ENCODE data around the gene DPP6.

Gene DPP6

DNA sequence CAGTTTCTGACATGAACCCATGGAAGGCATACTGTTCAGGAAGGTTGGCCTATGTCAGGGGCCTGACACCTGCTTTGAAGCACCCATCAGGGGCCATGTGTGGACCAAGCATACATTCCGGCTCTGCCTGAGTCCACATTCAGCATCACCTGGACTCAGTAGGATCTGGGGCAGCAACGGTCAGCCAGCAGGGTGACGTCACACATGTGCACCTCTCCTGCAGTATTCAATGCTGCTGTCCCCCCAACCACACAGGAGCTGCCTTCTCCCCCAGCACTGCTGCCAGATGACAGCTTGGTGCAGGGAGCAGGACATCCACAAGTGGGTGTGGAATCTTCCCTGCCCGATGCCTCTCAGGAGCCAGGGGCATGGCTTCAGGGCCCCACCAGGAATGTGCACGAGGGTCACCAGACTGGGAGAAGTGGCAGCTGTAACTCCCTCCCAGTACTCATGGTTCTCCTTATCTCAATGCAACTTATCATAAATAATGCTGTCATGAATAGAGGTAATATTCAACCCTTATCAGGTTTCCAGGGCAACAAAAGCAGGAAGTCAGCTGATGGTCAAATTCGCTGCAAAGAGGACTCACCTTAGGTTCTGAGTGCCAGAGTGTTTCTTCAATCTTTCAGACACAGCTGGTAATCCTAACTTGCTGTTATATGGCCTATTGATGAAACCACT, 657.8 kb downstream of the DPP6 start:
- no peak for DNase-seq (ENCODE audit: low spot score)

DNA sequence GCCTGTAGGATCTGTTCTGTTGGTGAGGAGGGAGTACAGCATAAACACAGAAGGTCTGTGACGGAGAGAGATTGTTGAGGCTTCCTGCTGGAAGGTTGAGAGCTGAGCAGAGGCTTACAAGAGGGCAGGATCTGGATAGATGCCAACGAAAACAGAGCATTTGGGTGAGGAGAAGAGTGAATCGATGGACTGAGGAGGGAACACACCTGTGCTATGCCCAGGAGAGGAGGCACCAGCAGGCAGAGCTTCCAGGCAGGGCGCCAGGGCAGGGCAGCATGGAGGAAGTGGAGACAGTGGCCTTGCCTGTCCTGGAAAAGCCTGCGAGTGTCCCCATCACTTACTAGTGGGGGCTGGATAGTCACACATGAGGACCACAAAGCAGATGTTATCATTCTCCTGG, 667.8 kb downstream of the DPP6 start:
- no peak for DNase-seq (ENCODE audit: low spot score)

DNA sequence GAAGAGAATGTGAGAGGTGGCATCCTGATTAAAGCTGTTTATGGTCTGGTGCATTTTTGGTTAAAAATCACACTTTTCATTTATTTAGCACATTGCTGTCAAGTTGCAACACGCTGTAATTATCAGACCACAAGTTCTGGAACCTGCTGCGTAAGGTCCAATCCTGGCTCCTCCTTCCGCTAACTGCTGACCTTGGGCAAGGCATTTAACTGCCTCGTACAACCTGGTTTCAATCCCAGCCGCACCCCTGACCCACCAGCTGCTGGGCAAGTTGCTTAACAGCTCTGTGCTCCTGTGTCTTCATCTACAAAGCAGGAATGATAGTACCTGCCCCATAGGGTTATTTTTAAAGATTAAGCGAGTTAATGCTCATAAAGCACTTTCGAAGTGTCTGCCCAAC, 668.9 kb downstream of the DPP6 start:
- DNase-seq (ENCODE audit: low spot score): no peak

DNA sequence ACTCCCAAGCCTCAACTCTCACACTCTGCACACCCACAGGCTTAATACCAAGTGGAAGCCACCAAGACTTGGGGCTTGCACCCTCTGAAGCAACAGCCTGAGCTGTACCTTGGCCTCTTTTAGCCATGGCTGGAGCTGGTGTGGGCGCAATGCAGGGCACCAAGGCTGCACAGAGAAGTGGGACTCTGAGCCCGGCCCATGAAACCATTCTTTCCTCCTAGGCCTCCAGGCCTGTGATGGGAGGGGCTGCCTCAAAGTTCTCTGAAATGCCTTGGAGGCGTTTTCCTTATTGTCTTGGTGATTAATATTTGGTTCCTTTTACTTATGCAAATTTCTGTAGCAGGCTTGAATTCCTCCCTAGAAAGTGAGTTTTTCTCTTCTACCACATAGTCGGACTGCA, 674.2 kb downstream of the DPP6 start:
- DNase-seq (ENCODE audit: low spot score): no peak

DNA sequence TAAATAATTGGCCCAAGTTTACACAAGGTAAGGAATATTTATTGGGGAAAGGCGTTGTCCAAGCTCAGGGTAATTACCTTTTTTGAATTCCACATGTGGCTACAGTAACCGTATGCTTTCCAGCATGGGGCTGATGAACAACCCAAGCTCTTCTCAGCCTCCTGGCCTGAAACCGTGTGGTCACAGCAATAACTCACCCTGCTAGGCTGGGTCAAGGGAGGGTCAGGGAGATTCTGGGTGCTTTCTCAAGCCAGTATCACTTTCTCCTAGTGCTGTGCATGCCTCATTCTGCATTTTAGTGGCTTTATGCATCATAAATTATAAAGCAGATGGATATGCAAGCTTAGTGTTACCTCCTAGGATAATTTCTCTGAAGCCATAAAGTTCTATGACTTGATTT, 676.9 kb downstream of the DPP6 start:
- no peak for DNase-seq (ENCODE audit: low spot score)

DNA sequence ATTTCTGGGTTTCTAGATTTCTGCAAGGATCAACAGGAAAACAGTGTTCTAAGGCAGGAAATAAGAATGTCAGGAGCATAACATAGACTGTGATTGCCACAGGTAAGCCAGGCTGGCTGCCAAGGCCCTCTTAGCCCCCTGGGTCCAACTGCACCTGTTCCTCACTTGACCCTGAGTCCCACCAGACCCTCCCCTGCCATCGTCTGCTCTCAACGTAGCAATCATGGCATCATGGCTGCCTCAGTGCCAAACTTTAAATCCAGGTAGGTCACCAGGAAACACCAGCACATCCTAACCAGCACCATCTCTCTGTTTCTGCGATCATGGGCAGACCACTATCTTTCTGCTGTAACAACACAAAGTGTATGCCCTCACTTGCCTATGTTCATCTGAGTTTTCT, 683.6 kb downstream of the DPP6 start:
- no peak for DNase-seq (ENCODE audit: low spot score)

DNA sequence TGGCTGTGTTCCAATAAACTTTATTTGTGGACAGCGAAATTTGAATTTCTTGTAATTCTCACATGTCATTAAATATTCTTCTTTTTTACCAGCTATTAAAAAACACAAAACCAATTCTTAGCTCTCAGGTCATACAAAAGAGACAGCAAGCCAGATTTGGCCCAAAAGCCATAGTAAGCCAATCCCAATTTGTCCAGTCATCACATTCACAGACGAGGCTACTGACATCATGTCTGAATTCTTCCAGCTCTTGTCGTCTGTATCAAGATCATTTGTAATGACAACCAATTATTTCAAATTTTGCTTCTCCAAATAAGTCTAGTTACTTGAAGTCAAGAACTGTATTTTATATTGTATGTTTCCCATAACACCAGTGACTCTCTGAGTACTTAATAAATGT, 684.2 kb downstream of the DPP6 start:
- DNase-seq (ENCODE audit: low spot score): no peak

DNA sequence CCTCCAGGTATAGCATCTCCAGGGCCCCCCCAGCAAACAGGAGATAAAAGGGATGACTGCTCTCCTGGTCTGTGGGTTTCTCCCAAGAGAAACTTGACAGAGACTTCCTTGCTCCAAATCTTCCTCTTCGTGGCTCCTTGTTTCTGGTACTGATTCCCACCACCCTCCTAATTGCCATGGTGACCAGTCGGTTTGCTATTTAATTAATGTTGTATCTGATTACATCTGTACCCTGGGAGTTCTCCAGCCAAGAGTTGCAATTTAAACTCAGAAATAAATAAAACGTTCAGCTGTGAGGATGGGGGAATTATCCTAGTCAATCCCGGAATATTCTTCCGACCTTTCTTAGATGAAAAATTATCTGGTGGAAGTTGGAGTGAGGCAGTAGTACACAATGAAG, 686.0 kb downstream of the DPP6 start:
- no peak for DNase-seq (ENCODE audit: low spot score)

DNA sequence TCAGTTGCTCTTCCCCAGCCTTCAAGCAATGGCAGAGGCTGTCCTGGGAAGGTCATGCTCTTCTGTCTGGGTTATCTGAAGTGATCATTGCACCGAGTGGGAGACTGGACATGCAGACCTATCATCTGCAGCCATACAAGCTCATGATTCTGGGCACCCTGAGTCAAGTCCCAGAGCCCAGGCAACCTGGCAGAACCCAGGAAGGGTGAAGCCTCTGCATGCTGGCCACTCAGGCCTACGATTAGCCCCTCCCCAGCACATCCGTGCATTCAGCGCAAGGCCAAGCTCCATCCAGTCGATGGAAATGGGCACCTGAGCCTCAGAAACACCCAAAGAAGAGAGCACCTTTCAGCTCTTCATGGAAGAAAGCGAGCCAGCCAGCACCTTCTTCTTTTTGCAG, 688.9 kb downstream of the DPP6 start:
- no peak for DNase-seq (ENCODE audit: low spot score)

DNA sequence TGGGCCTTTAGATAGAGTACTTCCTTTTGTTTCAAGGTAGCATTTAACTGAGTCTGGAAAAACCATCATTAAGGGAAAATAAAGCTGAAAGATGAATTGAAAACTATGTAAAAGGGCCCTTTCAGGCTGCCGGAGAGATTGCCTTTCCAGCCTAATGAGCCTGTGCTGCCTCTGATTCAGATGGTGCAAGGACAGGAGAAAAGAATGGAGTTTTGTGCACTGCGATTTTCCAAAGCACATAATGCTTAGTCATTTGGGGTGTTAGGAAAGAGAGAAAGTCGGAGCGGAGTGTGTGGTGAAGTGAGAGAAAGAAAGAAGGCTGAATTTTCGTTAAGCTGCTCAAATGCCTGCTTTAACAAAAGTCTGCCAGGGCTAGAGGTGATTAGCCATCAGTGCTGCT, 691.0 kb downstream of the DPP6 start:
- no peak for DNase-seq (ENCODE audit: low spot score)

DNA sequence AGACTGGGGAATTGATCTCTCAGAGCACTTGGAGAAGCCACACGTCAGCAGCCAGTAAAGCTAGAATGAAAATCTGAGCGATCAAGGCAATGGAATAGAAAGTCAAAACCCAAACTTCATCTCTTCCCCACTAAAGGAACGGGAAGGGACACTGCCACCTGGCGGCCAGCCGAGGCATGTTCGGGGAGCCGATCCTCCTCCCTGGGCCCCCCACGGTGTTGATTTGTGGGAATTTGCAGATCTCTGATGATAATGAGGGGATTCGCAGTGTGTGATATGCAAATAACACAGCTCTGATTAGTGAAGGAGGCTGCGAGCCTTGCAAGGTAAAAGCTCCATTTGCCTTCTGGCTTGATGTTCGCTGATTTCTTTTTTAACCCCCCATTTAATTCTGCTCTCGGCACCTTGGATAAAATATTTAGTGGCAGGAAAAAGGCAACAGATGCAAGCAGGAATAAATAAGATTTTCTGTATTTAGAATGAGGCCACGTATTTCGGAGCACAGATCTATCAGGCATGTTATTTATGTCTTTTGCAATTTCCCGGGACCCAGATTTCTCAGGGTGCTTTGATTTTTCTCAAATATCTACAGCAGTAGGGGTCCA, 692.2 kb downstream of the DPP6 start:
- DNase-seq (ENCODE audit: low spot score): peak; percentile 3

DNA sequence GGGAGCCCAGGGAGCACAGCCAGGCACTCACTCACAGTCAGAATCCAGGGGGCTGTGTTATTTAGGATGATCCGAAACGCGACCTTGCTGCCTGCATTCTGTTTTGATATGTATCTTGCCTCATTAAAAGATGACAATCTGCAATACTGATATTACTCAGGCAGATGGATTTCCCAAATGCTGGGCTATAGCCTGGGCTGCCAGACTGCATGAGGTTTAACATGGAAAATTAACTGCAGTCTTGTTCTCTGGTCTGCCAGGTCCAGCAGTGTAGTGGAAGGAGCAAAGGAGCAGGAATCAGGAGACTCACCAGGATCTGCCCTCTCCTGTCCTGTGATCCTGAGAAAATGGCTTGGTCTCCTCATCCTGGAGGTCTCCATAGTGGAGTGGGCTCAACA, 692.7 kb downstream of the DPP6 start:
- no peak for DNase-seq (ENCODE audit: low spot score)

DNA sequence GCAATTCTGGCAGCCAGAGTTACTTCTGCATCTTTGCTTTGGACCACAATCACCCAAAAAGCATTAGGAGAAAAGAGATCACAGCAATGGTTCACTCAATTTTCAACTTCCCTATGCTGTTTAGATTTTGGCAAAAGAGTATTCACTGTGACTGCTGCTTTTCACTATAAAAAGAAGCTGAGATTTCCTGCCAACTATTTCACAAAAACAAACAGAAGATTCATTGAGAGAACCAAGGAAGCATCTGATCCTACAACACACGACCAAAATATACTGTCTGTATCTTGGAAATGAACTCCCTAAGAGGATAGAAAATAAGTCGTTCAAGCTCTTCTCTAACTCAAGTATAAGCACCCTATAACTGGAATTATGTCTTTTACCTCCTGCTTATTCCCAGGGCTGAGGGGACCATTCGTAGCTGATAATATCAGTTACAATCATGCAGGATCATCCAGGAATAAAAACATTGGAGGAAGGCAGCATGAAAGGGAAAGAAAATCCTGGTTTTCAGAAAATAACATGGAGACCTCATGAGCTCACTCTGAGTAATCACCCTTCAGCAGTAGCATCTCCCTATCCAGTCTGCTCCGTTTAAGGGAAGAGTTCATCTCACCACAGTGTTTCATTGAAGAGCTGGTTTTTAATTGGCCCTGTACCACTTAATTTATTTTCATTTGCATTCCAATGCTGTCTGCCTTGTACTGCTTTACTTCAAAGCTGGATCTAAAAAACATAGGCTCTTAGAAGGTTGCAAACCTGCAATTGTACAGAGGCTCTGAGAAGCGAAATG, 694.6 kb downstream of the DPP6 start:
- DNase-seq (ENCODE audit: low spot score): no peak

DNA sequence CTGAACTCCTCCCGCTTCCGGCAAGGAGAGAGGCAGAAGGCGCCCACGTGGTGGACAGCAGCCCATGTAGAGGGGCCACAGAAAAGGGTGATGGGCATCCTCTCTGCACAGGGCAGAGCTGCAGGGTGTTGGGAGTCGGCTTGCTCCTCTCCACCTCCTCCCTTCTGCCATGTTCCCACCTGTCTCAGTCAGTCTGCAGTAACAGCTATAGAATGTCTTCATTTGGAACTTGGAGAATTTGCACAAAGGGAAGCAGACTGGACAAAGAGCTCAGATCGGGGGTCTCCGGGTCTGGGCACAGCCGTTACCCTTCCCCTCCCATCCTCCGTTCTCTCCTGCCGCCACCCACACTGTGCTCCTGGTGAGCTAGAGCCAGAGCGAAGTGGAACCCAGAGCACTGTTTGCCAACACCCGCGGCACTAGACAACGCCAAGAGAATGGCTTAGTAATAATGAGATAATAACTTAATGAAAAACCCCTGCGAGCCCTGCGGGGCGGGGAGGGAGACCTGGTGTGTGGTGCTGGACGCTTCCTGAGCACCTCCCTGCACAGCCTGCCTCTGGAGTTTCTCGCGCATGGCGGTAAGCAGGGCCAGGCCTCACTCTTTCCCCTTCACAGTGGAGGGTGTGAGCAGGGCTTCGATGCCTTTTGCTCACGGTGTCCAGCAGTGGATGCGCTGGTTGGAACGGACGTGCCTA, 696.0 kb downstream of the DPP6 start:
- DNase-seq (ENCODE audit: low spot score): no peak

DNA sequence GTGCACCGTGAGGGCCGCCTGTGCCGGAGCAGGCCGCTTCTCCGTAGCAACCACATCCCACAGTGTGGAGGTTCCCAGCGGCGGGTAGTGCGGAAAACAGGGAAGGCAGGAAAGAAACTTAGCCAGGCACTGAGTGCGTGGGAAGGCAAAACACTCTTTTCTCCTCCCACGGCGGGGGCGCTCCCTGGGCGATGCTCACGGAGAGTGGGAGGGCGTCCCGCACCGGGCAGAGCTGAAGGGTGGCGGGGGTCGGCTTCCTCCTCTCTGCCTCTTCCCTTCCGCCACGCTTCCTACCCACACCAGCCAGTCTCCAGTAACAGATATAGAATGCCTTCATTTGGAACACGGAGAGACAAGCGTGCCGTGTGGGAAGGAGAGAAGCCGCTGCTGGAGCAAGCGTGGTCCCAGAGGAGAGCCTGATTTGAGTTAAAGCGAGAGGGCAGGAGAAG, 698.2 kb downstream of the DPP6 start:
- no peak for DNase-seq (ENCODE audit: low spot score)

DNA sequence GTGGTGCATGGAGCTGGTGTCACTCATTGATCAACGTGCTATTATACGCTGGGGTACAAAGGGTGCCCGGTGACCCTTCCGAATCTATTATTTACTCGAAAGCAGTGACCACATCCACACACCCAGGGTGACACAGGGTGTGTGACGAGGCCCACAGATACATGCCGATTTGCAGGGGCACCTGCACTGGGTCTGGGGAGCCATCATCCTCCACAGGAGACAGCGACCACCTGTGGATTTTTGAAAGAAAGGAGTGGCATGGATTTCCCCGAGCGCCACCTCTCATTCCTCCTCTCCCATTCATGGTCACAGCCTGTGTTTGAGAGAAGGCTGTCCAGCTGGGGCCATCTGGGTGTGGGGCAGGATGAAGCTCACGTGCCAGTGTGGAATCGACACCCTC, 701.0 kb downstream of the DPP6 start:
- no peak for DNase-seq (ENCODE audit: low spot score)

DNA sequence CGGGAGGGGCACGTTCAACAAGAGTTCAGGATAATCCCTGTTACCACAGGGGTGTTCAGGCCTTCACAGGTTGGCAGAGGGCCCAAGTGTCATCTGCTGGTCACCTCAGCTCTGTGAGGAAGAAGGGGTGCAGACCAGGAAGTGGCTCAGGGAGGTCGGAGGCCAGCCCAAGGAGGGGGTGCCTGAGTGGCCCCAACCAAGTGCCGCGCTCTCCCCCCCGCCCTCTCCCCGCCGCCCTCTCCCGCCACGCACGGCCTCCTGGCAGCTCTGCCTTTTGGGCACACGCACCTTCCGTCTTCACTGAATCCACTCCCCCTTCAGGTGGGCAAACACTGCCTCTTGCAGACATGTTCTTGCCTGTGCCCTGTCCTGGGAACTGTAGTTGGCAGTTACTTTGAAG, 705.6 kb downstream of the DPP6 start:
- no peak for DNase-seq (ENCODE audit: low spot score)

DNA sequence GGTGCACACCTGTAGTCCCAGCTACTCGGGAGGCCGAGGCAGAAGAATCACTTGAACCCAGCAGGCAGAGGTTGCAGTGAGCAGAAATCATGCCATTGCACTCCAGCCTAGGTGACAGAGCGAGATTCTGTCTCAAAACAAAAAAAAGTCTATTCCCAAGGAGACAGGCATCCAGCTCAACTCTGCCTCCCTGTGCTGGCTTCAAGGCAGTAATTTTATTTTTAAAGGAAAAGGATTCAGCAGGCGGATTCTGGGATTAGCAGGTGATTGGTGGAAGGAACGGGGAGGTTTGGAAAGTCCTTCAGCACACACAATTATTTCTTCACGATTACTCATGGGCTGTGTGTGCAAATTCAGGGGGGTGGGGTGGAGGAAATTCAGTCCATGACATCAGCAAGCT, 707.8 kb downstream of the DPP6 start:
- no peak for DNase-seq (ENCODE audit: low spot score)

DNA sequence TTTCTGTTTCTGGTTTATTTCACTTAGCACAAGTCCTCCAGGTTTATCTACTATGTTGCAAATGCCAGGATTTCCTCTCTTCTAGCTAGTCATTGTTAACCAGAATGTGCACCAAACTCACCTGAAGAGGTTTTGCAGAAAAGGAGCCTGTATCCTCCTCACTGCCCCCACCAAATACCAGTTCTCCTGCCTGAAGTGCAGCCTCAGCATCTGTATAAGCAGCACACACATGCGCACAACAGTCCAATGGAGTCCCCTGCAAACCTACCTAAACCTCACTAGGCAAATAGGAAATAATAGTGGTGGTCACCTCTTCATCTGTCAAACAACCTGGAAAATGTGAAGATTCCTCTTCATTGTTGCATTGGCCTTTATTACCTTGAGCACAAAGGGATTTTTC, 712.9 kb downstream of the DPP6 start:
- no peak for DNase-seq (ENCODE audit: low spot score)

DNA sequence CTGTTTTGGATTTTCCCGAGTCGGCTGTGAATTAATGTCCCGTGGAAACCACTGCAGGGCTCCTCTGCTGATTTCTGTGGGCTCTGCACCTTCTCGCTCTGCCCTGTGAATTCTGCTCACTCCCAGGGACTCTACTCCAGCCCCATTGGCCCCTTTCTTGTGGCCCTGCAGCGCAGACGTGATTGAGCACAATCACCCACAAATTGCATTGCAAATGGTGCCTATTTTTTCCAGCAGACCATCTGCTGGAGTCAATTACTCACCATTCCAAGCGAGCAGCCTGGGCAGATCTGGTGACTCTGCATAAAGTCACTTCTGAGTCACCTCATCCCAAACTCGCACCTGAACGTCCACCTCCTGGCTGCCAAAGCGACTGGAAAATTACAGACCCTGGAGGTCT, 714.9 kb downstream of the DPP6 start:
- no peak for DNase-seq (ENCODE audit: low spot score)

DNA sequence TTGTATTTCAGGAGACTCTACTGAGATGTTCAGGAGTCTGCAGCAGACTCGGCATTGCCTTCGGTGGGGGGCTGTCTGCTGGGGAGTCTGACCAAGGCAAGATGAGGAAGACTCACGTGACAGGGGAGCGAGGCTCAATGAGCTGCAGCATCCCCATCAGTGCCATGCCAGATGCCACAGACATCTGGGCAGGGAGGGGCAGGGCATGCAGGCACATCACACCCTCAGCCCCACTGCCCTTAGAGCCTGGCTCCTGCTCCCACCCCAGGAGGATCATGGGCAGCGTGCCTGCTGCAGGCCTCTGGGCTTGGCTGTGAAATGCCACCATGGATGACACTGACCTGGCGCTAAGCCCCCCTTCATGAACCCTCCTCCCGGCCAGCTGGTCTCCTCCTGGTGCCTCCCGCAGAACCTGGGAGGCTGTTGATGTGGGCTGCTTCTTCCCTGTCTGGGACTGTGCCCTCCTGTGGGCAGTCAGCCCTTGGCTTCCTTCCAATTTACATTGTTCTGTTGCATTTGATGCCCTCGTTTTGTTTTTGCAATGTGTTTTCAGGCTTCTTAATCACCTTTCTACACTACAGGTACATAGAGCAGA, 715.7 kb downstream of the DPP6 start:
- no peak for DNase-seq (ENCODE audit: low spot score)

DNA sequence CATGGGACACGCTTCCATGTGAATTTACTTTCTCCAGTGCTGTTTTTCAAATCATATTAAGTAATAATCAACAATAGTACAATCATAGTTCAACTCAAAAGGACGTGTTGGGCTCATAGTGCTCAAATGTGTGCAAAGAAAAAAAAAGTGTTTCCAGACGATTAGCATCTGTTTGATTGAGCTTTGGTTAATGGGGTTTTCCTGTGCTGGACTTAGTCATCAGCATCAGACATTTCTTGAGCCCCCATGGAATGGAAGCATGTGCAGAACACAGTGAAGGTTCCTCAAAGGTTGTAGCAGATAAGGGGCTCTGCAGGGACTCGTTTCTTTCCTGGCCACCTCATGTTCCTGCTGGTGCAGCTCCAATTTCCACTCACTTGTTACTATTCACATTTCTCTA, 716.8 kb downstream of the DPP6 start:
- DNase-seq (ENCODE audit: low spot score): no peak

Data from hematopoietic multipotent progenitor cell treated with erythropoietin and hydrocortisone succinate and interleukin-3 and kit ligand, for 15 days (in vitro differentiated cells).